Measurements from ENCODE around the gene FRAS1.

DNA sequence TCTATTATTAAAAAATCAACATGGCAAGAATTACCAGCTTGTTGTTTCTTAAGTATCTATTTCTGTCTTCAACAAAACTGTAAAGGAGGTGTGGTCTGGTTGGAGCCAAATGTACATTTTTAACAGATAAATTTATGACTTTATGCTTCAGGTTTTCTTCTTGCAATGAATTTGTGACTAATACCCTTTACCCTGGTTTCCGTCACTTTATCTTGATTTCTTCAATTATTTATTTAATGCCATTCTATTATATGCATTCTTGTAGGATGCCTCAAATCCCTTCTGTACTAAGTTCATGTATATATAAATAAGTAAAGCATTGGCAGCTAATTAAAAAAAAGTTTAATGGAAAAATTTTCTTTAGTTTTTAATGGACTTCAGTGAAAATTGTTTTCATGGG, 453.0 kb downstream of the FRAS1 start:
- TF ChIP-seq, protein P1, sequence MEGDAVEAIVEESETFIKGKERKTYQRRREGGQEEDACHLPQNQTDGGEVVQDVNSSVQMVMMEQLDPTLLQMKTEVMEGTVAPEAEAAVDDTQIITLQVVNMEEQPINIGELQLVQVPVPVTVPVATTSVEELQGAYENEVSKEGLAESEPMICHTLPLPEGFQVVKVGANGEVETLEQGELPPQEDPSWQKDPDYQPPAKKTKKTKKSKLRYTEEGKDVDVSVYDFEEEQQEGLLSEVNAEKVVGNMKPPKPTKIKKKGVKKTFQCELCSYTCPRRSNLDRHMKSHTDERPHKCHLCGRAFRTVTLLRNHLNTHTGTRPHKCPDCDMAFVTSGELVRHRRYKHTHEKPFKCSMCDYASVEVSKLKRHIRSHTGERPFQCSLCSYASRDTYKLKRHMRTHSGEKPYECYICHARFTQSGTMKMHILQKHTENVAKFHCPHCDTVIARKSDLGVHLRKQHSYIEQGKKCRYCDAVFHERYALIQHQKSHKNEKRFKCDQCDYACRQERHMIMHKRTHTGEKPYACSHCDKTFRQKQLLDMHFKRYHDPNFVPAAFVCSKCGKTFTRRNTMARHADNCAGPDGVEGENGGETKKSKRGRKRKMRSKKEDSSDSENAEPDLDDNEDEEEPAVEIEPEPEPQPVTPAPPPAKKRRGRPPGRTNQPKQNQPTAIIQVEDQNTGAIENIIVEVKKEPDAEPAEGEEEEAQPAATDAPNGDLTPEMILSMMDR (conservative IDR thresholded peaks at IDR 0.05), result no peak
- TF ChIP-seq EZH2 (IDR thresholded peaks at IDR 0.05; ENCODE audit: low read depth), result no peak
